ENCODE data around the gene CIB2. TPM values are rescaled to one million over a fixed set of nuclear protein-coding genes. Genes with fewer than 3 reads are reported as not detected.
A peak's percentile ranks its signal among the peaks of the same experiment; 100 is the strongest.

CIB2 gene
- total RNA-seq, 1 donor from 2014 or later: 2.9 TPM

DNA sequence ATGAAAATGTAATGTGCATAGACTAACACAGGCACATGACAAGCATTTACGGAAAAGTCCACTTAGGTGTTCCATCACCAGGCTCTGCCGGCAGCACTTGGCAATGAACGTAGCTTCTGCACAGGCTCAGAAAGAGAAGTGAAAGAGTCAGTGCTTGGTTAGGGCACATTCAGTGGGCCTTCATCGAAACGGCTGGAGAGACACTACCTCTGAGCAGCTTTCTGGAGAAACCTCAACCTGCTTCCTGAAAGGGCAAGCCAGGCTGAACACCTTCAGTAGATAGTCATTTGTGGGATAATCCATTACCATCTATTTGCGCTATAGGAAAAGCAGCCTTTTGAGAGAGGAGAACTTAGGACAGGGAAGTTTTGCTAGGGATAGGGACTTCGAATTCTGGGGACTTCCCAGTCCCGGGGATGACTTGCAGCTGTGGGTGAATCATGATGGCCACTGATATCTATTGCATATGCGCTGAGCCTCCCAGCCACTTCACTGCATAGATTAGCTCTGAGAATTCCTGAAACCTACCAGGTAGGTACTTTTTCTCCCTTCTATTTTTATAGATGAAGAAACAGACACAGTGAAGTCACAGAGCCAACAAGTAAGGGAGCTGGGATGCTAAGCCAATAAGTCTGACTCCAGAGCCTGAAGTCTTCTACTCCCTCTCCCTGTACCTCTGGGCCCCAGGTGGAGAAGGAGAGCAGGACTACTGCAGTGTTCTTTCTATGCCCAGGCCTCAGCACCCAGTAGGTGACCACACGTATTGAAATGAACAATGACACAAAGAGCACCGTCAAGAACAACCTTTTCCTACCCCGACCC, 43.1 kb downstream of the CIB2 start:
- no peak for DNase-seq (ENCODE audit: low read depth)

DNA sequence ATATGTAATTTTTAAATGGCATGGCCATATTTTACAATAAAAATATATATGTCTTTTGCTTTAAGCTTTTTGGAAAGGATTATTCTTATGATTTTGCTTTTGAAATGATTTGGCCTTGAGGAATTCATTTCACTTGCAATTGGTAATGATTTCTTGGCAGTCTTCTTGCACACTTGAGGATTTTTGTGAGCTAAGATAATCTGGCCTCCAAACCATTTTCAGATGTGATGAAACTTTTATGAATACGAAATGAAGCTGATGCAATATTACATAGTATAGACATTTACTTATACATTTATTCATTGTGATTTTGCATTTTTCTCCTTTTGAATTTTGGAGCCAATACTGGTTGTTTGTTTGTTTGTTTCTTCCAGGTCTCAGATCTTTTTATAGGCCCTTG, 45.3 kb downstream of the CIB2 start:
- no peak for DNase-seq (ENCODE audit: low read depth)

DNA sequence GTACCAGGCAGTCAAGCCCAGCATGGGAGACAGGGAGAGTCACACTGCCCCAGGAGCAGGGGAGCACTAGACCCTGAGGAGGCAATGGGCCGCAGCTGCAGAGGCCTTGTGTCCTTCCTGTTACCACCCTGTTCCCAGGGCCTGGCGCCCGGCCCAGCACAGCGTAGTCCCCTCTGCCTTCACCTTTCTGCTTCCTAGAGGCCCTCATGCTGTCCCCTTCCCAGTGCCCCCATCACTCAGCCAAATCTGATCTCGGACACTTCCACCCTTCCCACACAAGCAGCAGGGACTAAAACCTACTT, 46.8 kb downstream of the CIB2 start:
- no peak for DNase-seq (ENCODE audit: low read depth)

DNA sequence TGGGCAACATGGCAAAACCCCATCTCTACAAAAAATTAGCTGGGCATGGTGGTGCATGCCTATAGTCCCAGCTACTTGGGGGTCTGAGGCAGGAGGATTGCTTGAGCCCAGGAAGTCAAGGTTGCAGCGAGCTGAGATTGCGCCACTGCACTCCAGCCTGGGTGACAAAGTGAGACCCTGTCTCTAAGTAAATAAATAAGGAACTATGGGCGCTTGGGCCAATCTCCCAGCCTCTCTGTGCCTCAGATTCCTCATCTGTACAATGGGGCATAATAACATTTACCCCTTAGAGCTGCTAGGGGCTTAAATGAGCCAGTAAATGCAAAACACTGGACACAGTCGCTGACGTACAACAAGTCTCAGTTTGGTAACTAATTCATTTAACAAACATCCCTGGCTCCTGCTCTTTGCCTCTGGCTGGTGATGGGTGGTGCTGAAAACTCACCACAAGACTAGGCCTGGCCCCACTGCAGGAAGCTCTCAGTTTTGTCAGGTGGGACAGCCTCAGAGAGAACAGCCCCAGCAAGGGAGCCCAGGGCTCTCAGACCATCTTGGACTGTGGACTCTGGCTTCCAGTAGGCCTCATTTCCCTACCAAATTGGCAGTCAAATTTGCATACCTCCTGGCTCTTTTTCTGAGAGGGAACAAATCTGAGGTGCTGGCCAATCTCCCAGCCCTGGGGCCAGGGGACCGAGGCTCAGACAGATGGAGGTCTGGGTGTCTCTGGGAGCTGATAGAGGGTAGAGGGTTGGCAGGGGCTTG, 47.4 kb downstream of the CIB2 start:
- DNase-seq (ENCODE audit: low read depth): no peak

DNA sequence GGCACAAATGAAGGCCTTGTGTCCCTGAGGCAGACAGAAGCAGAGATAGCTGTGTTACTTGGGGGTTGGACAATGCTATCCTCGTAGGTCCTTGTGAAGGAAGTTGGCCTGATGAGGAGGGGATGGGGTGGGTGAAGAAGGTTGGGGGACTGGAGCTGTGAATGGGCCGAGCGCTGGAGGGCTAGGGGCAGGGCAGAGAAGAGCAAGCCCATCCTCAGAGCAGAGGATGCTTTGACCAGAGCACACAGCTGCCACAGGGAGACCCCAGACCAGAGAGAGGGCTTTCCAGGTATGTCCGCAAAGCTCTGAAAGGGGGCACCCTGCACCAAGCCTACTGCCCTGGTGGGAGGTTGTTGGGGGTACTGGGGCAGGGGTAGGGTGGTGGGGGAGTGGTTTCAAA, 48.1 kb downstream of the CIB2 start:
- DNase-seq (ENCODE audit: low read depth): no peak

DNA sequence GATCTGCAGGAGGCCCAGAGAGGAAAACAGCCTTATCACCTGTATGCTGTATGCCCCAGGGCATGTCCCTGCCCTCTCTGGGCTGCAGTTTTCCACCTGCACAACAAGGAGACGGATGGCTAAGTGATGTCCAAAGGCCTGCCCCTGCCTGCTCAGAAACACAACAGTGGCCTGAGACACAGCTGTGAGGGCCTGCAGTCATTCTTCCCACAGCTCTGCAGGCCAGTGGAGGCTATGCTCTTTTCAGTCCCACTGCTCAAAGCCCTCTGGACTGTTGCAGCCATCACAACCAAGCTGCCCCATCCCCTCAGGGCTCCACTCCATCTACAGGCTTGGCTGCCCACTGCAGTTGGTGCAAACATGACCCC, 48.5 kb downstream of the CIB2 start:
- no peak for DNase-seq (ENCODE audit: low read depth)

DNA sequence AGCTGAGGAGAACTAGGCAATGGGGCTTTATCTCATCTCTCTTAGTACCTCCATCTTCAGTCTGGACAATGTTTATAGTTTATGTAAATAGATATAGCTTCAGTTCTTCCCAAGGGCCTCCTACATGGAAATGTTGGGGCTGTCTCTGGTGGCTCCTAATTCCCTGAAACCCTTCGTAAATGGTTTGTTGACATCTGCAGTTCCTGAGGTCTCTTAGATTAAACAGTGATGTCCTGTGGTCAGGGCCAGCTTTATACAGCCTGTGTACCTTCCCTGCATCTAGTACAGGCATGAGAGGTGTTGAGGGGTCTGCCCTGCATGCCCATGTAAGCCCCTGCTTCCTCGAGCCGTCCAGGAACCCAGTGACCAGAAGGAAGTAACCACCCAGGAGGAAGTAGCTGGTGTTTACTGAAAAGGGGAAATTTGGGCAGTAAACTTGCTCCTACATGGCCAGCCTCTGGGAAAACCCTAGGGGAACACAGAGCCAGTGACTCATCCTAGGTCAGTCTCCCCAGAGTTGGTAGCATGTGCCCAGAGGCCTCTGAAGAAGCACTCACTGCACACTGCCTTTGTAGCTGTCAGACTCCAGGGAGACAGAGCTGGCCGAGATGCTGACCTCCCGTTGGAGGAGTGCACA, 49.0 kb downstream of the CIB2 start:
- DNase-seq (ENCODE audit: low read depth): no peak

DNA sequence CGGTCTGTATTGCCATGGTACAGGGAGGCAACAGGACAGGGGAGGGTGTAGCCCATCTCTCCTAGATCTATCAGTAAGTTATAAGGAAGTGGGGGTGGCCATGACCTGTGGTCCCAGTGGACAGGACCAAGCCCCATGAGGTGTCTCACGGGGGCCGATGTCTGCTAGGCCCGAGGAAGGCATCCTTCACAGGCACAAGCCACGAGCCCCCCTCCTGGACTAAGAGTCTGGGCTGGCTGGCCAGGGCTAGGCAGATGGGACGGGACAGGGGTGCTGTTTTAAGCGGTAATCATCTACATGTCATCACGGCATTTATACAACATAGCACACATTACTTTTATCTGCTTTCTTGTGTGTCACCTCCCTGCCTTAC, 51.2 kb downstream of the CIB2 start:
- DNase-seq (ENCODE audit: low read depth): no peak

DNA sequence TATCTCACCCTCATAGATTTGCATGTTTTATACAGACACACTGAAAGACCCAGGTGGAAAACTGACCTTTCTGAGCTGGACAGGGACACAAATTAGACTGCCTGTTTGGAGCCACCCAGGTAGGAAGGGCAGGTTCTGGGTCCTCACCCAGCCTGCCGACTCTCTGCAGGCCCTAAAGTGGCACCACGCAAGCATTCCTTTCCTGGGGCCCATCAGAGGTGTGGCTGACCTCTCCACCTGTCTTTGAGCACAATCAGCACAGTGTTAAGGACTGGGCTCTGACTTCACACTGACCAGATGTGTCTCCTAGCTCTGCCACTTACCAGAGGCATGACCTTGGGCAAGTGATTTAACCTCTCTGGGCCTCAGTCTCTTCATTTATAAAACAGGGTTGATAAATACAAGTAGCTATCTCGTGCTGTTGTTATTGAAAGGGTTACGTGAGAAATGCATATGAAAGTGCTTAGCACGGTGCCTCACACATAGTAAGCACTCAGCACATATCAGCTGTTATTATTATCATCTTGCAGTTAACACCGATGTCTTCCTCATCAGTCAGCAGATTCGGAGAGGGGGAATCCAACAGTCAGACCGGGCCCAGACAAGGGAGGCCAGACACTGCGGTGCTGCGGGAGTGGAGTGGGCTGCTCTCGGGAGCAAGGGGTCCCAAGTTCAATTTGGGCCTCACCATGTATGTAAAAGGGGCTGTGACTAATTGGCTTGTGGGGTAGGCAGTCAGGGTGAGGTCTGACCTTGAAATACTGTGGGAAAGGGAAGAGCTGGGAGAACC, 51.8 kb downstream of the CIB2 start:
- DNase-seq (ENCODE audit: low read depth): no peak

DNA sequence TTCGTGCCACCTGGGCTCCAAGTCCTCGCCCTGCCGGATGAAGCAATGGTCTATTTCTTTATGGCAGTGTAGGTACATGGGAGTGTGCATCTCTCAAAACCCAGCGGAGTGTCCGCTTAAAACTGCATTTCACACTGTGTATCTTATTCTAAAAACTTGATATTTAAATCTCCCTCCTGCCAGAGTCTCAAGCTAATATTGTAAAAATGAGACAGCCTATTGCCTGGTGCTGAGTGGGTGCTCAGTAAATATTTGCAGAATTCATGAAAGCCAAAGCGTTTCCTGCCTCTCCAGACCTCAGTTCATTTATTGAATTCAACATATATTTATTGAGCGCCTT, 53.4 kb downstream of the CIB2 start:
- no peak for DNase-seq (ENCODE audit: low read depth)

DNA sequence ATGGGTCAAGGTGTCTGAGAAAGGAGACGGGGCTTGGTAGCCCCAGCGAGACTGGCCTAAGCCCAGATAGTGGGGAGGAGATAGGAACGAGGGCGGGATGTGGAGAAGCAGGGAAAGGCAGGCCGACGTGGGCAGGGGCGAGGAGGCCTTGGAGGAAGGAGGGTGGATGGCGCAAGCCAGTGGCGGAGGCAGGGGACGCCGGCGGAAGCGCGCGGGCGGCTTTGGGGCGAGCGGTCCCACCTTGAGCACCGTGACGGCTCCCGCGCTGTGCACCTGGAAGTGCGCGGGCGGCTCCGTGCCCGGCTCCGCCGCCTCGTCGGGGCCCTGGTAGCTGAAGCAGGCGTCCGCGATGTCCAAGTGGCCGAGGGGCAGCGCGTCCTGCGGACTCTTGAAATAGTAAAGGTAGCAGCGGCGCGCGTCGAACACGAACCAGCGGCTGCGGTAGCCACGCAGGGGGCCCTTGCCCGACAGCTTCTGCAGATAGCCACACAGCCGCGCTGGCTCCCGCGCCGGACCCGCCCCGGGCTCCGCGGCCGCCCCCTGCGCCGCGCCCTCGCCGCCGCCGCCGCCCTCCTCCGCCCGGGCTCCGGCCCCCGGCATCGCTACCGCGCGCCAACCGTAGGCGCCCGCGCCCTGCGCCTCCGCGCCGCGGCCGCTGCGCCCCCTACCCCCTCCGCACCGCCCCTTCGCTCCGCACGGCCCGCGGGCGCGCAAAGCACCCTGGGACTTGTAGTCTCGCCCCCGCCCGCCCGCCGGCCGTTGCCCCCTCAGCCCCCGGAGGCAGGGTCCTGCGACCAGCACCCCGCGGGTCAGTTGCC, 54.0 kb downstream of the CIB2 start, which contains the start of gene TBC1D2B:
Gene TBC1D2B (minus strand): TSS at position 659 of the 818 bp plus-strand sequence. CDS start 59 bp downstream, at position 600.
- DNase-seq (ENCODE audit: low read depth): peak; percentile 67

DNA sequence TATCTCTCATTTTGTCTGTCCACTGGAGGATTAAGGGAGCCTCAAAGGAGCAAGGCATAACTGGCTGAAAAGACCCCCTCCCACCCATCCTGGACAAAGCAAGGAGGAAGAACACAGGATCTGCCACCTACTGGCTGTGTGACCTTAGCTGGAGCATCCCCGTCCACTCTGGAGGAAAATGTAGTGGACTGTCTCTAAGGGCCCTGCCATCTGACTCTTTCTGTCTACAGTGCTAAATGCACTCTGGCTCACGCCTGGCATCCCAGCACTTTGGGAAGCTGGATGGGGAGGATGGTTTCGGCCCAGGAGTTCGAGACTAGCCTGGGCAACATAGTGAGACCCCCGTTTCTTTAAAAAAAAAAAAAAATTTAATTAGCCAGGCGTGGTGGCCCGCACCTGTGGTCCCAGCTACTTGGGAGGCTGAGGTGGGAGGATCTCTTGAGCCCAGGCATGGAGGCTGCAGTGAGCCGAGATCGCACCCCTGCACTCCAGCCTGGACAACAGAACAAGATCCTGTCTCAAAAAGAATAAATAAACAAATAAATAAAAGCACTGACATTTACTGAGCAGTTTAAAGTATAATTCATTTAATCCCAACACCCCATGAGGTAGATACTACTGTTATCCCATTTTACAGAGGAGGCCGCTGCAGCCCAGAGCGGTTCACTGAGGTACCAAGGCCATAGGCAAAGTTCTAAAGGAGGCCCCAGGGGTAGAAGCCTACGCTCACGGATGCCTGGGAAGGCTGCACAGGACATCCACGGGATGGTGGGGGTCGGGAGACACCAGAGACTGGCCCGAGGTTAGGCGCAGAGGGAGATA, 54.8 kb downstream of the CIB2 start:
- DNase-seq (ENCODE audit: low read depth): peak; percentile 45

DNA sequence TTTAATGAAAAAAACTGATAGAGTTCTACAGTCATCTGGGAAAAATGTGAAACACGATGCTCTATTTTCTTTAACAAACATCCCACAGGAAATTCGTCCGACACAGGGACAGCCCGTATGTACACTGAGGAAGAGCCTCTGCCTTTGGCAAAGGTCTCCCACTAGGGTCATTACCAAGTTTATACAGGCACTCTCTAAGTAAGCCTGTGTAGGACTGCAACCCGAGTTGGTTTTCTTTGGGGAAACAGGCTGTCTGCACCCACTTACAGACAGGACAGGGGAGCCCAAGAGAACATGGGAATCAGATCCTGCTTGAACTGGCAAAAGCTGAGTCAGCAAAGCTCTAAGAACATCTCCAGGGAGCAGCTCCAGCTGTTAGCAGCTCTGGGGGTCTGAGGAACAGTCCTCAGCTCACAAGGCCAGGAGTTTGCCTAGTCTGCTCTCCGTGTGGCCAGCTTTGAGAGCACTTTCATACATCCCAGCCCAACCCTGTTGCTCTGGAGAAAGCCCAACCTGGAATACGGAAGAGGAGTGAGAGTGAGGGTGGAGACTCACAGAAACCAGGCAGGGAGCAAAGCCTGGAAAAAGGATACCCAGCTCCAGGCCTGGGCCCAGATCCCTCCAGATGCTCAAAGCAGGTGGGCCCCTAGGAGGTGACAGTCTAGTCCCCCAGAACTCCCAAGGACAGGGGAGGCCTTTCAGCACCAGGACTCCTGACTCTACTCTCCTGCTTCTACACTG, 55.6 kb downstream of the CIB2 start:
- peak; percentile 82 for DNase-seq (ENCODE audit: low read depth)

DNA sequence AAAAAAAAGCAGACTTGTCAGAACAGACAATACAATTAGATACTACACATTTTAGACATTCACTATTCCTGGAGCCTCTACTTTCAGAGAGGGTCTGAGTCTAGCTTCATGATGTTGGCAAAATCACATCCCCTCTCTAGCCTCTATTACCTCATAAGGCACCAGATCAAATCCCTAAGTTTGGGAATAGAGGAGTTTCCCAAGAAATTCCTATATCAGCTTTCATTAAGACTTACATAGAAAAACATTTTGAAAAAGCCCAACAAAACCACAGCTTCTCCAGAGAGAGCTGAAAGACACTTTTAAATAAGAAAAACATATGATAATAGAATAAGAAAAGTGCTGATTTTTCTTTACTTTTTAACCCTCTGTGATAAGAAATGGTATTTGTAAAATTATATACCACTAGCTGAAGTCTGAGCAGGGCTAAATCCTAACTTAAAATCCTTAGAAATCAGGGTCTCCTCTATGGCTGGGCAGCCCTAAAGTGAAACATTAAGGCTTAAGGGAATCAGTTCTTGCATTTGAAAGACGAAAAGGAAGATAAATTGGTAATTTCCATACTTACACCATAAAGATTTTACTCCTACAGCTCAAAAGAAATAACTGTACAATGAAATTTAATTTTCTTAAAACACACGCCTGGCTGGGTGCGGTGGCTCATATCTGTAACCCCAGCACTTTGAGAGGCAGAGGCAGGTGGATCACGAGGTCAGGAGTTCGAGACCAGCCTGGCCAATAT, 58.0 kb downstream of the CIB2 start:
- DNase-seq (ENCODE audit: low read depth): no peak

DNA sequence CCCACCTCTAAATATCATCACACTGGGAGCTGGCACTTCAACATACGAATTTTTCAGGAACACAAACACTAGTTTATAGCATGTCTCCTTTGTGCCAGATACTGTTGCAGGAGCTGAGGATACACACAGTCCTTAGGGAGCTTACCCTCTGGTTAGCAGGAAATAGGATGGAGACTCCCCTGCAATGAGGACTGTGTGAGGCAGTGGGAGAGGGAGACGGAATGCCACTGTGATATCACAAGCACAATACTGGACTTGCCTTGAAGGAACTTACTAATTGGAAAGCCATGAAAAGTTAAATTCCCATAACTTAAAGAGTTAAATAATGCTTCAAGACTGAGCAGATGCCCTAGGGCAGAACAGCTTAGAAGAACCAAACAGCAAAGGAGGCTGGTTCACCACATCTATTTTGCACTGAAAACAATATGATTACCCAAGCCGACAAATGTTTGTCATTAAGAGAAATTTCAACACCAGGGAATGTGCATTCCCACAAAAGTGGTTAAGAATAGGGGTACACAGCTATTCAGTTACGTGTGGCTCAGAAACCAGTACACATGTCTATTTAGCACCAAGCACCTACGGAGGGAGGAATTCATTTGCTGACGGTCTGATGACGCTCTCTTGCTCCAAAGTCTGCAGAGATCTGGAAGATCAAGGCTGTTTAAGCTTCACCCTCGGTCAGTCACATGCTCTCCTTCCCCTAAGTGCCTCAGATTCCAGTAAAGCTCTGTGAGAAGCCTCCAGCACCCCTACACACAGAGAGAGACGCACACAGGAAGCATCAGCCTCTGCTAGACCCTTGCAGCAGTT, 59.0 kb downstream of the CIB2 start:
- DNase-seq (ENCODE audit: low read depth): peak; percentile 76

DNA sequence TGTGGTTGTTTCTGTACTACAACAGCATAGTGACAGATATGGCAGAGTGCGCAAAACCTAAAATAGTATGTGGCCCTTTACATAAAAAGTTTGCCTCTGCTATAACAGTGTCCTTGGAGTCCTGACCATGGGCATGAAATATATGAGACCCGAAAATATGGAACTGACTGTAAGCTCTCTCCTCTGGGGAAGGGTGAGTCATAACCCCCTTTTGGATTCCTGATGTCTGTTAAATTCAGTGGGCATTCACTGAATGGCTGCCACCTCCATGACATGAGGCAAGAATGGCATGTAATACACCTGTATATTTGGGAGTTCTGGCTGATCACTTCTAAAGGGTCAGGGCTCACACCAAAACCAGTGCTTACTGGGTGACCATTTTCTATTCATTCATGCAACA, 59.9 kb downstream of the CIB2 start:
- DNase-seq (ENCODE audit: low read depth): no peak

DNA sequence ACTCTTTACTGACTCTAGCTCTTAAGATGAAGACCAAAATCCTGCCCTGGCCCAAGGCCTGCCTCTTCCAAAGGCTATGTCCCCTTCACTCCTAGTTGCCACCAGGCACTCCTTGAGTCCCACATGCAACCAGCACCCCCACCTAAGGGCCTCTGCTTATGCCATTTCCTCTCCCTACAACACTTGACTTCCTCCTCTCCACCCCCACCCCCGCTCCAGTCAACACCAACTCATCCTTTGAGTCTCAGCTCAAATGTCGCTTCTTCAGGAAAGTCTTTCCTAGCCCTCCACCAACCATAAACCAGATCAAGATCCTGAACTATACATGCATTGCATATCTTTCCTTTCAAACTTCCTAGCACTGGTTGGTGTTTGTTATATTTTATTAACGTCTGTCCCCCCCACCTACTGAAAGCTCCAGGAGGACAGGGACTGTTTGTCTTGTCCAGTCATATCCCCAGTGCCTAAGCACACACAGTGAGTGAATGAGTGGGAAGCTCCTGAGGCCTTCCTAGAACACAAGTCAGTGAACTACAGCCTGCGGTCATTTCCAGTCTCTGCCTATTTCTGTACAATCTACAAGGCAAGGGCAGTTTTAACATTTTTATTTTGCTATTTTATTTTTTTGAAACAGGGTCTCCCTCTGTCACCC, 61.1 kb downstream of the CIB2 start:
- DNase-seq (ENCODE audit: low read depth): no peak
